GM18868 (cell line): ENCODE data around the gene RHOB.
"Not testable (repeated sequence)": the region's sequence is repeated elsewhere in the genome, so short reads cannot be mapped to it uniquely, and the experiment has no call there.

Experiments used
- ATAC-seq: cut with Tn5 transposase; IDR thresholded peaks from one replicate; pipeline ENCODE4 v1.9.1; 2021; ENCODE audit warnings: mild to moderate bottlenecking, moderate library complexity; ENCODE audit not compliant: unreplicated experiment

Gene RHOB

DNA sequence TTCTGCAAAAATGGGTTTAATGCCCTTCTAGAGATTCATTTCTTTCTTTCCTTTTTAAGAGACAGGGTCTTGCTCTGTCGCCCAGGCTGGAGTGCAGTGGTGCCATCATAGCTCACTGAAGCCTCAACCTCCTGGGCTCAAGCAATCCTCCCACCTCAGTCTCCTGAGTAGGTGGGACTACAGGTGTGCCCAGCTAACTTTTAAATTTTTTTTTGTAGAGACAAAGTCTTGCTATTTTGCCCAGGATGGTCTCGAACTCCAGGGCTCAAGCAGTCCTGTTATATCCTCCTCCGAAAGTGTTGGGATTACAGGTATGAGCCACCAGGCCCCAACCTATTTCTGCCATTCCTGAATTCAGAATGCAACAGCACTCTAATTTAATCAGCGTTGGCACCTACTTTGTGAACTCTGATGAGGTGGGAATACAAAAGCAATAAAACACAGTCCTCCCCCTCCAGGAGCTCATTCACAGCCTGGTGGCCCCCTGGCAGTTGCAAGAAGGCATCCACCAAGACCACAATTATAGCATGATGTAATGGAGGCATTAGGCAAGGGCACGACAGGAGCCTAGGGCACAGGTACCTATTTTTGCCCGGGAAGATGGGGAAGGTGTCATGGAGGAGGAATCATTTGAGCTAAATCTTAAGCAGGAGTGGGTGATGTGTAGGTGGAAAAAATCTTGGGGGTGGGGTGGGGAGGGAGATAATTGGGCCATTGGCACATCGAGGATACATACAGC, 5.1 kb downstream of the RHOB start:
- ATAC-seq, result no peak

GRCh38 chr2:20452551-20452950, 5.7 kb downstream of the RHOB start:
- no peak for ATAC-seq

- no peak for ATAC-seq
Measured at GRCh38 chr2:20453087-20453486, 6.2 kb downstream of the RHOB start.

DNA sequence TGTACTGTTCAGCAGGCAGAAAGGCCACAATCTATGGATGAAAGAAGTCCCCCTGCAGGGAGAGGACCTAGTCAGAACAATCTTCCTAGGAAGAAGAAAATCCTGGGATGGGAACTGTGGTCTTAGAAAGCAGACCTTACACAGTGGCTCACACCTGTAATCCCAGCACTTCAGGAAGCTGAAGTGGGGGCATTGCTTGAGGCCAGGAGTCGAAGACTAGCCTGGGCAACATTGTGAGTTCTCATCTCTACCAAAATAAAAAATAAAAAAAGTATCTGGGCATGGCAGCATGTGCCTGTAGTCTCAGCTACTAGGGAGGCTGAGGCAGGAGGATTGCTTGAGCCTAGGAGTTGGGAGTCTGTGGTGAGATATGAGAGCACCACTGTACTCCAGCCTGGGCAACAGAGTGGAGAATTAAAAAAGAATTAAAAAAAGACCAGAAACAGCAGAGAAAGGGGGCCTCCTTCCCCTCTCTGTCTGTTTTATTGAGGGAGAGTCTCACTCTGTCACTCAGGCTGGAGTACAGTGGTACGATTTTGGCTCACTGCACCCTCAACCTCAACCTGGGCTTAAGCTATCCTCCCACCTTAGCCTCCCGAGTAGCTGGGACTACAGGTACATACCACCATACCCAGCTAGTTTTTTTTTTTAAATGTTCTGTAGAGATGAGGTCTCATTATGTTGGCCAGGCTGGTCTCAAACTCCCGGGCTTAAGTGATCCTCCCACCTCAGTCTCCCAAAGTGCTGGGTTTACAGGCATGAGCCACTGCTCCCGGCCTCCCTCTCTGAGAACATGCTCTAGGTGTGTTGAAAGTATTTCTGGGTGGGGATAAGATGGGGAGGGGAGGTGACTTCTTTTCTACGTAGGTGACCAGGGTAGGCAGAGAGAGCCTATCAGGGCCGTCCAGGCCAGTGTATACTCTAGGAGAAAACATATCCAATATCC, 7.4 kb downstream of the RHOB start:
- no peak for ATAC-seq

GRCh38 chr2:20455076-20455587, 8.3 kb downstream of the RHOB start:
- ATAC-seq, result no peak

DNA sequence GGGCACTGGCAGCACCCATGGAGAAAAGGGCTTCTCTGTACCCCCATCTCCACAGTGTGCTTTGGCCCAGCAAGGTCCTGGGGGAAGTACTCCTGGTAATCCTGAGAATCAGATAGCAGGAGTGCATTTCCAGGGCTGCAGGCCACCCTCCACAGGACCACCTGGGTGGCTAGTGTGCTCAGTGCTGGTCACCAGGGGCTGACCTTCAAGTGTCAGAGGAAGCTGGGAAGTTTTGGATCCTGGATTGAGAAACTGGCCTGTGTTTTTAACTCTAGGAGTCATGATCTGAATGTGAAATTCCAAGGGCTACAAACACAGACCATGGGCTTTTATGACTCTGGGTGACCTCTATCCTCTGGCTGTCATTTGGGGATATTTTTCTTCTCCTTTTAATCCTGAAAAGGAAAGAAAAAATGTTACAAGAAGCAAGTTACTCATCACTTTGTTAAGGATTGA, 9.3 kb downstream of the RHOB start:
- ATAC-seq, result no peak

DNA sequence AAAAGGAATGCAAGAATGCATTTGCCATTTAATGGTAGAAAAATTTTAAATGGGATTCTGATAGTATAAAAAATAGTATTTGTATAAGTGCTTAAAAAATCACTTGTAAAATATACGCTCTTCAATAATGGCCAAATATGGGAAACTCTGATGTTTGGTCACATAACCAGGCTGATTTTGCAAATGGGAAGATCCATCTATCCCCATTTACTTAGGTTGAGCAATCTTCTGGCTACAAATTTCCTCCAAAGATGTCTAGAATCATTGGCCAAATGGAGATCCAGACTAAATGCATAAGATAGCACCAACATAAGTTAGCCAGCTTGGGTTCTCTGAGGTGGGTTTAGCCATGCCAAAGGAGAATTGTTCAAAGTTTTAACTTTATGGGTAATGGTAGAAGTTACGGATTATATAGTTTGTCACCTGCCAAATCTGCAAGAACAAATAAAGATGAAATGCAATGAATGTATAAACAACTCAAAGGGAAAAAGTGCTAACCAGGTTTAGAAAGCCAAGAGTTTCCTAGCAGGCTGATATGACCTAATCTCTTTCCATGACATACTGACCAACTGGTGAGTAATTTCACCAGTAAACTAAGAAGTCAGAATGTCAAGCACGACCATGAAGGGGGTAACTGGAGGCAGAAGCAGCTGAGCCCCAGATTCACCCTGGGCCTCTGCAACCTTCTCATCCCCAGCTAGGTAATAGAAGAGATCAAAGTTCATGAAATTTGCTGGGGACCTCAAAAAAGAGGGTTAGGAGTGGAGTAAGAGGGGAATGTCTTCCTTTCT, 10.0 kb downstream of the RHOB start:
- no peak for ATAC-seq

DNA sequence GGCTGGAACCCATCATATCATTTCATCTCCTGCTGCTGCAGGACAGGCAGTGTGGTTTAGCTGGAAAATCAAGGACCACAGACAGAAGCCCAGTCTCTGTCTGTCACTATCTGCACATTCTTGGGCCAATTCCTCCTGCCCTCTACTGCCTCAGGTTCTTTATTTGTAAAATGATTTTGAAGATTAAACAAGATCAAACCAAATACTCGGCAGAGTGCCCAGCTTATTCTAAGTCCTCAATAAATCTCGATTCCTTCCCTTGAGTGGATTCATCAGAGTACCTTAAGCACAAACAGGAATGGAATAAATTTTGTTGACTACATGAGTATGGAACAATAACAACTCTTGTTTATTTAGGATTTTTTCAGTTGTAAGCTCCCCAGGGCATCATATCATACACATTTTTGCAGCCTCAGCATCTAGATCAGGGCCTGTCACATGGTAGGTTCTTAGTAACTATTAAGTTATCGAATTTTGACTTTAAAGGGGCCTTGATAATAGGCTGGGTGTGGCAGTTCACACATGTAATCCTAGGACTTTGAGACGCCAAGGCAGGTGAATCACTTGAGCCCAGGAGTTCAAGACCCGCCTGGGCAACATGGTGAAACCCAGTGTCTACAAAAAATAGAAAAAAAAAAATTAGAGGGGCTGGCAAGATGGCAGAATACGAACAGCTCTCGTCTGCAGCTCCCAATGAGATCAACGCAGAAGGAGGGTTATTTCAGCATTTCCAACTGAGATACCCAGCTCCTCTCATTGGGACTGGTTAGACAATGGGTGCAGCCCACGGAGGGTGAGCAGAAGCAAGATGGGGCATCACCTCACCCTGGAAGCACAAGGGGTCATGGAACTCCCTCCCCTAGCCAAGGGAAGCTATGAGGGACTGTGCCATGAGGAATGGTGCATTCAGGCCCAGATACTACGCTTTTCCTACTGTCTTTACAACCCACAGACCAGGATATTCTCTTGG, 11.1 kb downstream of the RHOB start:
- no peak for ATAC-seq

- not testable (repeated sequence) for ATAC-seq
Measured at GRCh38 chr2:20458737-20459484, 12.0 kb downstream of the RHOB start.

GRCh38 chr2:20465716-20466394, 19.0 kb downstream of the RHOB start:
- ATAC-seq, result no peak

DNA sequence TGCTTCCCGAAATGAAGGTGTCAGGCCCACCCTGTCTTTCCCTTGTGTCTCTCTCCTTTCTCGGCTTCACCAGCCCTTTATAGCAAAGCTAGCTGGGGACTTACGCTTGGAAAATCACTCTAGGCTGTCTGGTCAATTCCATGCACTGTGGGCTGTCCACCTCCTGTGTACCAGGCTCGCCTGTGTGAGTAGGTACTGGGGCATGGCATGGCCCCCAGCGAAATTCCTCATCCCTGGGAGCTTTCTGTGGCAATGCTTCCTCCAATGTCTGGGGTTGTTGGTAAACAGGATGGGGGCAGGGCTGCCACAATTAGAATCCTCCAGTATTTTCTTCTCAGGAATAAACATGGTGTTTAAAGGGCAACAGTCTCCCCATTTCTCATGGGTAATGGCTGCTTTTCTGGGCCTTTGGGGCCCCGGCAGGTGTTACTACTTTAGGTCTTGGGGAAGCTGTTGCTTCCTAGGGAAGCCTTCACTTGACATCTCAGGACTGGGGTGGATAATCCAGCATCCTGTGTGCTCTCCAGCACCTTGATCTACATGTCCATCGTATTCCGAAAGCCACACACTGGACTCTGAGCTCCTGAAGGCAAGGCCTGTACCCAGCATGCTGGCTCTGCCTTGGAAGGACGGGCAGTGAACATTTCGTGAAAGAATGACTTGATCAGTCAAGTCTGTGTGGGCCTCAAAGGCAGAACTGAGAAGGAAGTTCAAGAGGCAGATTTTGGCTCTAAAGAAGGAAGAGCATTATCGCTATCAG, 21.1 kb downstream of the RHOB start:
- no peak for ATAC-seq

DNA sequence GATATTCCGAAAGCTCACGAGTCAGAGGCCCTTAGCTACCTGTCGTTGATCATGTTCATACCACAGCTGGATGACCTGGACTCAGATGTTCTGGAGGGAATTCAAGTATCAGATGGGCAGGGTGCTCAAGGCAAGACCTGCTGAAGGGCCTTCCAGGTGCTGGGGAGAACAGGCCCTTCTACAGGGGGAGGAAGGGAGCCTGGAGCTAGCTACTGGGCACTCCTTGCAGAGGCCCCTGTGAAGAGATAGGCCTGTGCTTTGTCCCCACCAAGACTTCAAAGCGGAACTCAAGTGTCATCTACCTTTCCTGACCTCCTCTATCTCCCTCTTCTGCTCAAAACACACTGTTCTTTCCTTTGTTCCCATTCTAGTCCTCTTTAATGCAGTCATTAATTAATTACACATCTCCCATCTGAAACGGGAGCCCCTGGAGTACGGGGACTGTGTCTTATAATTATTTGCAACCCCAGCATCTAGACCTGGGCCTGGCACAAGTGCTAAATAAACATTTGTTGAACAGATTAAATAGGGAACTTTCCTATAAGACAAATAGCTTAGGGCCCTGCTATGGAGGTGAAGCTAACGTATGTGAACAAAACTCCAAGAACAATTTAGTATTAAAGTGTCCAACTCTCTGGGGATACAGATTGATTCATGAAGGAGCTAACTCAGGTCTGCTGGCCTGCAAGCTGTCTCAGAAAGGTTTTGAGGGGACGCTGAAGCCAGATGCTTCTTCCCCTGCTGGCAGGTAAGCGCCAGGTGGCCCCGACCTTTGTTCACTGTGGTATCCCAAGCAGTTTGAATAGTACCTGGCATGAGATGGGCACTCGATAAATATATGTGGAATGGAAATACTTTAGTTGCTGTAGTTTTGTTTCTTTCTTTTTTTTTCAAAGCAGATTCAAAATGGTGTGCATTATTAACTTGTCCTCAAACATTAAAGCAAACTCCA, 22.0 kb downstream of the RHOB start:
- no peak for ATAC-seq

- ATAC-seq, result no peak
Measured at GRCh38 chr2:20469595-20469994, 22.7 kb downstream of the RHOB start.

- ATAC-seq, result no peak
Measured at GRCh38 chr2:20470211-20470610, 23.3 kb downstream of the RHOB start.

GRCh38 chr2:20471148-20471547, 24.3 kb downstream of the RHOB start:
- no peak for ATAC-seq

- ATAC-seq, result no peak
Measured at GRCh38 chr2:20471902-20472559, 25.2 kb downstream of the RHOB start.
